MM.1S (cell line): ENCODE results near the gene TTC27.
"Not testable (repeated sequence)": the region's sequence is repeated elsewhere in the genome, so short reads cannot be mapped to it uniquely, and the experiment has no call there.

ENCODE experiments used
- DNase-seq: peaks from one replicate; pipeline ENCODE4 v3.0.0-alpha.2; 2015
- H2AFZ ChIP-seq: fragments of 300-600 bp; sonication (generic); 2 replicates; pipeline ENCODE4 v1.6.0; 2016; ENCODE audit warnings: antibody characterized with exemption, low read length
- H3F3A ChIP-seq: fragments of 300-600 bp; sonication (generic); 2 replicates; pipeline ENCODE4 v1.6.1; 2016; ENCODE audit warnings: mild to moderate bottlenecking, antibody characterized with exemption, low read length, moderate library complexity, mixed read lengths; ENCODE audit not compliant: insufficient read depth
- H3K27ac ChIP-seq: fragments of 300-600 bp; sonication (generic); 2 replicates; pipeline ENCODE4 v1.5.1; 2016; ENCODE audit warnings: mild to moderate bottlenecking, low read length
- H3K27me3 ChIP-seq: fragments of 300-600 bp; sonication (generic); replicated peaks from 2 replicates; pipeline ENCODE4 v1.6.0; 2016; ENCODE audit warnings: low read length; ENCODE audit not compliant: insufficient read depth
- H3K36me3 ChIP-seq: fragments of 300-600 bp; sonication (generic); replicated peaks from 2 replicates; pipeline ENCODE4 v1.6.1; 2016; ENCODE audit warnings: mild to moderate bottlenecking, low read length, mixed read lengths; ENCODE audit not compliant: insufficient read depth
- H3K4me1 ChIP-seq: fragments of 300-600 bp; sonication (generic); 2 replicates; pipeline ENCODE4 v1.6.1; 2016; ENCODE audit warnings: low read length, mixed read lengths
- H3K4me2 ChIP-seq: fragments of 300-600 bp; sonication (generic); 2 replicates; pipeline ENCODE4 v1.6.0; 2016; ENCODE audit warnings: low read depth, low read length
- H3K4me3 ChIP-seq: fragments of 300-600 bp; sonication (generic); 2 replicates; pipeline ENCODE4 v1.5.1; 2016; ENCODE audit warnings: low read length, mixed read lengths
- H3K79me2 ChIP-seq: fragments of 300-600 bp; sonication (generic); 2 replicates; pipeline ENCODE4 v1.6.1; 2016; ENCODE audit warnings: mixed run types, low read length, mixed read lengths
- H3K9ac ChIP-seq: fragments of 300-600 bp; sonication (generic); 2 replicates; pipeline ENCODE4 v1.6.1; 2016; ENCODE audit warnings: low read length, mixed read lengths
- H3K9me2 ChIP-seq: fragments of 300-600 bp; sonication (generic); replicated peaks from 2 replicates; pipeline ENCODE4 v1.6.1; 2016; ENCODE audit warnings: mild to moderate bottlenecking, low read length, mixed read lengths; ENCODE audit not compliant: insufficient read depth
- H3K9me3 ChIP-seq: fragments of 300-600 bp; sonication (generic); replicated peaks from 2 replicates; pipeline ENCODE4 v1.6.1; 2016; ENCODE audit warnings: mild to moderate bottlenecking, low read length, mixed read lengths; ENCODE audit not compliant: insufficient read depth
- H4K20me1 ChIP-seq: fragments of 300-600 bp; sonication (generic); 2 replicates; pipeline ENCODE4 v1.6.1; 2016; ENCODE audit warnings: mild to moderate bottlenecking, low read length, moderate library complexity, mixed read lengths; ENCODE audit not compliant: insufficient read depth
- CTCF ChIP-seq: fragments of 300-600 bp; sonication (generic); IDR thresholded peaks from 2 replicates; pipeline ENCODE4 v1.5.1; 2016; ENCODE audit warnings: antibody characterized with exemption, low read length, mixed read lengths
- EZH2 ChIP-seq: fragments of 300-600 bp; sonication (generic); optimal IDR thresholded peaks from 2 replicates; pipeline ENCODE3; 2017; ENCODE audit warnings: low read depth, mild to moderate bottlenecking, antibody characterized with exemption, low read length, mixed read lengths
- EZH2phosphoT487 ChIP-seq: fragments of 300-600 bp; sonication (generic); IDR thresholded peaks from 2 replicates; pipeline ENCODE4 v1.6.1; 2018; ENCODE audit warnings: antibody characterized with exemption, low read length

The TTC27 gene

GRCh38 chr2:32723467-32724079 is 95.7 kb downstream of the TTC27 start:
- H3K4me1 ChIP-seq = no peaks in the 10 kb centered on the region
- H3K79me2 ChIP-seq = no peaks in the 10 kb centered on the region
- no peaks in the 10 kb centered on the region for H3K27me3 ChIP-seq
- no peak for TF ChIP-seq CTCF
- TF ChIP-seq EZH2 = no peak
- no peak for TF ChIP-seq EZH2phosphoT487
- no peaks in the 10 kb centered on the region for H3K9me2 ChIP-seq
- no peak overlapping the region for H3K27ac ChIP-seq
- H3K9me3 ChIP-seq = no peaks in the 10 kb centered on the region
- no peak overlapping the region for H2AFZ ChIP-seq
- H4K20me1 ChIP-seq = no peaks in the 10 kb centered on the region
- H3K9ac ChIP-seq = no peak overlapping the region
- no peaks in the 10 kb centered on the region for H3F3A ChIP-seq
- DNase-seq = no peak
- H3K4me3 ChIP-seq = no peak overlapping the region
- no peaks in the 10 kb centered on the region for H3K36me3 ChIP-seq
- H3K4me2 ChIP-seq = no peak overlapping the region

GRCh38 chr2:32726678-32727077 is 98.8 kb downstream of the TTC27 start:
- not testable (repeated sequence) for DNase-seq, H4K20me1 ChIP-seq, H3K79me2 ChIP-seq, H3K27me3 ChIP-seq, H3K4me2 ChIP-seq, H3K9me2 ChIP-seq, H3K27ac ChIP-seq, H3K4me3 ChIP-seq, H3K4me1 ChIP-seq, H2AFZ ChIP-seq, H3K9ac ChIP-seq, H3K36me3 ChIP-seq, H3K9me3 ChIP-seq, H3F3A ChIP-seq

- no peaks in the 10 kb centered on the region for H3K9me2 ChIP-seq
- no peak overlapping the region for H2AFZ ChIP-seq
- TF ChIP-seq EZH2phosphoT487 (no peak), CTCF (no peak), EZH2 (no peak)
- no peaks in the 10 kb centered on the region for H3K79me2 ChIP-seq
- H3K4me1 ChIP-seq = no peaks in the 10 kb centered on the region
- no peaks in the 10 kb centered on the region for H4K20me1 ChIP-seq
- no peak for DNase-seq
- H3K9ac ChIP-seq = no peak overlapping the region
- no peaks in the 10 kb centered on the region for H3F3A ChIP-seq
- H3K27me3 ChIP-seq = no peaks in the 10 kb centered on the region
- H3K4me2 ChIP-seq = no peak overlapping the region
- no peak overlapping the region for H3K27ac ChIP-seq
- no peaks in the 10 kb centered on the region for H3K36me3 ChIP-seq
- no peak overlapping the region for H3K4me3 ChIP-seq
- no peaks in the 10 kb centered on the region for H3K9me3 ChIP-seq
Measured at GRCh38 chr2:32727157-32727556, 99.3 kb downstream of the TTC27 start.

GRCh38 chr2:32730958-32731357 is 103.1 kb downstream of the TTC27 start:
- H4K20me1 ChIP-seq, H3K9me2 ChIP-seq, H3K27ac ChIP-seq, H3K27me3 ChIP-seq, DNase-seq, H2AFZ ChIP-seq, H3K79me2 ChIP-seq, H3K4me2 ChIP-seq, H3K36me3 ChIP-seq, H3F3A ChIP-seq, H3K4me3 ChIP-seq, H3K9ac ChIP-seq, H3K4me1 ChIP-seq, H3K9me3 ChIP-seq: not testable (repeated sequence)
